ENCODE results near the gene ZRANB1.
A peak's percentile ranks its signal among the peaks of the same experiment; 100 is the strongest.
"Not testable (repeated sequence)": the region's sequence is repeated elsewhere in the genome, so short reads cannot be mapped to it uniquely, and the experiment has no call there.

Gene ZRANB1

GRCh38 chr10:124971276-124971675 lies 29.4 kb downstream of the ZRANB1 start:
- DNase-seq: no peak

- no peak for DNase-seq
These were observed 30.7 kb downstream of the ZRANB1 start for GRCh38 chr10:124972637-124973036.

GRCh38 chr10:124974131-124974530 lies 32.2 kb downstream of the ZRANB1 start:
- DNase-seq: no peak

- DNase-seq: no peak
These were observed 34.1 kb downstream of the ZRANB1 start for GRCh38 chr10:124975977-124976514.

- DNase-seq: no peak
These were observed 35.2 kb downstream of the ZRANB1 start for GRCh38 chr10:124977161-124977560.

GRCh38 chr10:124977648-124978375 lies 35.9 kb downstream of the ZRANB1 start:
- no peak for DNase-seq

- DNase-seq: no peak
These were observed 36.4 kb downstream of the ZRANB1 start for GRCh38 chr10:124978376-124978725.

GRCh38 chr10:124983321-124983720 lies 41.4 kb downstream of the ZRANB1 start:
- no peak for DNase-seq

- DNase-seq: no peak
These were observed 42.5 kb downstream of the ZRANB1 start for GRCh38 chr10:124984376-124984775.

GRCh38 chr10:124985162-124985561 lies 43.2 kb downstream of the ZRANB1 start:
- no peak for DNase-seq

GRCh38 chr10:124987788-124988187 lies 45.9 kb downstream of the ZRANB1 start:
- DNase-seq: no peak

GRCh38 chr10:124988753-124989152 lies 46.8 kb downstream of the ZRANB1 start:
- DNase-seq: not testable (repeated sequence)

GRCh38 chr10:124989526-124989925 lies 47.6 kb downstream of the ZRANB1 start:
- no peak for DNase-seq

- DNase-seq: no peak
These were observed 49.0 kb downstream of the ZRANB1 start for GRCh38 chr10:124990671-124991625.

- DNase-seq: no peak
These were observed 49.9 kb downstream of the ZRANB1 start for GRCh38 chr10:124991835-124992234.

GRCh38 chr10:124992462-124993344 lies 50.8 kb downstream of the ZRANB1 start:
- peak; percentile 20 for DNase-seq

GRCh38 chr10:124993345-124993708 lies 51.4 kb downstream of the ZRANB1 start:
- no peak for DNase-seq

GRCh38 chr10:124993736-124994451 lies 52.0 kb downstream of the ZRANB1 start:
- DNase-seq: no peak

- no peak for DNase-seq
These were observed 52.9 kb downstream of the ZRANB1 start for GRCh38 chr10:124994573-124995473.

GRCh38 chr10:124995605-124996004 lies 53.7 kb downstream of the ZRANB1 start:
- DNase-seq: no peak

Data from kidney glomerular epithelial cell (primary cell).